Dermis microvascular lymphatic vessel endothelial cell (primary cell): ENCODE data around the gene ASMT. TPM values are rescaled to one million over a fixed set of nuclear protein-coding genes. Genes with fewer than 3 reads are reported as not detected.
"Not testable (repeated sequence)": the region's sequence is repeated elsewhere in the genome, so short reads cannot be mapped to it uniquely, and the experiment has no call there.

Source experiments
- DNase-seq, 2 donors: peaks; one replicate each; pipeline versions ENCODE4 v3.0.0 to v3.0.0-alpha.2; 2010; ENCODE audit warnings: low read depth in 2 of 2
- total RNA-seq: library from RNA; depleted of rRNA; stranded (reverse); fragments of >200 nt; gene quantifications from 2 replicates; pipeline ENCODE4 v1.2.1, GENCODE V29; 2014

The ASMT gene
- total RNA-seq, 1 donor from 2014 or later = not detected

DNA sequence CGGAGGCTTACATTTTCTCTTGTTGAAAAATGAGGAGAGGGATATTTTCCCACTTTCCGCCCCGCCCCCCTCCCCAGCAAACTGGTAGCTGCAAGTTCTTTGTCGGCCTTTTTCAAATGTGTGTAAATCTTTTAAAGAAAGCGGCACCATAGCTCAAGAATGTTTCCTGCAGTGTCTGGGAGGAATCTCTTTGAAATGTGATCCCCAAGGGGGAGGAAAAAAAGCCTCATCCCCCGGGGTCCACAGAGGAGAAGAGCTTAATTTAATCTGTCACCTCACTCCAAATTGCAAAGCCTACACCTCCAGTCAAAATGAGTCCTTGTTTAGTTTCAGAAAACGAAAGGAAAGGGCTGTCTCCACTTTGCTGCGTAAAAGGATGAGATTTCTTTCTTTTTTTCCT lies 34.8 kb downstream of the ASMT start:
- DNase-seq = no peak

DNA sequence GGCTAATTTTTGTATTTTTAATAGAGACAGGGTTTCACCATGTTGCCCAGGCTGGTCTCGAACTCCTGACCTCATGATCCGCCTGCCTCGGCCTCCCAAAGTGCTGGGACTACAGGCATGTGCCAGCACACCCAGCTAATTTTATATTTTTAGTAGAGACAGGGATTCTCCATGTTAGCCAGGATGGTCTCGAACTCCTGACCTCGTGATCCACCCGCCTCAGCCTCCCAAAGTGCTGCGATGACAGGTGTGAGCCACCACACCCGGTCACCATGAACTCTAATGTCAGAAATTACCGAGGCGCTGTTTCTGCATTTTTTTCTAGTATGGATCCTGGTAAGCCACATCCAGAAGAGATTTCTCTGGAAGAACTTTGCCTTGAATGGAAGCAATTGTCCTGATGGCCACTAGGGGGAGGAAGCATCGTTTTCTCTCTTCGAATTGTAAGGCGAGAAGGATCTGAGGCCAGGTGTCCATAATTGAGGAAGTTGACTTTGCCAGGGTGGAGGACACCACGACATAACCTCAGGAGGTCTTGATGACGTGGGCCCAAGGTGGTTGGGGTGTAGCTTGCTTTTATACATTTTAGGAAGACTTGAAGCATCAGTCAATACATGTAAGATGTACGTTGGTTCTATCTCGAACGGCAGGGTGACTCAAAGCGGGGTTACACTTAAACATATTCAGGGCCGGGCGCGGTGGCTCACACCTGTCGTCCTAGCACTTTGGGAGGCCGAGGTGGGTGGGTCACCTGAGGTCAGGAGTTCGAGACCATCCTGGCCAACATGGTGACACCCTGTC lies 37.4 kb downstream of the ASMT start:
- peak; percentile 36 to 69 for DNase-seq

DNA sequence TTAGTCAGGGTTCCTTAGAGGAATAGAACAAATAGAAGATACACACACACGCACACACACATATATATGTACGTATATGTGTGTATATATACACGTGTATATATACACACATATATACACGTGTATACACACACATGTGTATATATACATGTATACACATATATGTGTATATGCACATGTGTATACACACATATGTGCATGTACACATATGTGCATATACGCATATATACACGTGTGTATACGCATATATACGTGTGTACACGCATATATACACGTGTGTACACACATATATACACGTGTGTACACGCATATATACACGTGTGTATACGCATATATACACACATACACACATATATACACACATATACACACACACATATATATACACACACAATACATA lies 41.5 kb downstream of the ASMT start:
- no peak for DNase-seq

DNA sequence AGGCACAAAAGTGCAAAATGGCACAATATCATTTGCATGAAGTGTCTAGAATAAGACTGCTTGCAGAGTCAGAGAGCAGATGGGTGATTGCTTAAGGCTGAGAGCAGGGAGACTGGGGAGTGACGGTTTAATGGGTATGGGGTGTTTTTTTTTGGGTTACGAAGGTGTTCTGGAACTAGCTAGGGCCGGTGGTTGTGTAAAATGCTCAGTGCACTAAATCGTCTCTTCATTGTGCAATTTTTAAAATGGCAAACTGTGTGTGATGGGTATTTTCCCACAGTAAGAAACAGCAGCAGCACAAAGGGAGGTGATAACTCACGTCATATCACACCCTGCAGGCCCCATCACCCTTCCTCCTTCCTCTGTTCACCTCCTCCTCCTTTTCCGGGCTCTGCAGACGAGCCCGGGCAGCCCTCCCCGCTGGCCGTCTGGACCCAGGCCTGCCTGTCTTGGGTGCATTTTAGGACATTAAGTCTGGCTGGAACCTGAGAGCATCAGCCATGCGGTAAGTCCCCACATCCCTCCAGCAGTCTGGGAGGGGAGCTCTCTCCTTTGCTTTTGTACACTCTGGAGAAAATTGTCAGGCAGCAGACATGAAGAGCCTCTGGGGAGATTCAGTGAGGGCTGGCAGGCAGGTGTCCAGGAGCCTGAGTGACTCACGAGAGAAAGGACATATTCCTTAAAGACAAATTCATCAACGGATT lies 42.7 kb downstream of the ASMT start:
- DNase-seq = peak in 1 of 2 donors; percentile 81

DNA sequence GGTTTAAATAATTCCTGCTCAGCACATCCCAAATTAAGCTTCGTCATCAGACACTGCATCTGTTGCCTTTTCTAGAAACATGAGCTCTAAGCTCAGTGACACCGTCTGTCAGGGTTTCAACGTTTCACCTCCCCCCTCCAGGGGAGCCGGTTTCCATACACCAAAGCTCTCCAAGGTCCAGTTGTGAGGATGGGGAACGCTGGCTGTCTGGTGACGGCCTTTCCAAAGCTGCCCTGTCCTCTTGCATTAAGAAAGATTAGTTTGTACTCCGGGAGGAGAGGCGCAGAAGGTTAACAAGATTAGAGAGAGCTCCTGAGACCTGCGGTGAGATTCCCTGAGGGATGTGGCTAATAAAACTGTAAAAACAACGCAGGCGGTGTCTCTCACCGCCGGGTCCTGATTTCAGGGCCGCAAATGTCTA lies 43.2 kb downstream of the ASMT start:
- DNase-seq = no peak

DNA sequence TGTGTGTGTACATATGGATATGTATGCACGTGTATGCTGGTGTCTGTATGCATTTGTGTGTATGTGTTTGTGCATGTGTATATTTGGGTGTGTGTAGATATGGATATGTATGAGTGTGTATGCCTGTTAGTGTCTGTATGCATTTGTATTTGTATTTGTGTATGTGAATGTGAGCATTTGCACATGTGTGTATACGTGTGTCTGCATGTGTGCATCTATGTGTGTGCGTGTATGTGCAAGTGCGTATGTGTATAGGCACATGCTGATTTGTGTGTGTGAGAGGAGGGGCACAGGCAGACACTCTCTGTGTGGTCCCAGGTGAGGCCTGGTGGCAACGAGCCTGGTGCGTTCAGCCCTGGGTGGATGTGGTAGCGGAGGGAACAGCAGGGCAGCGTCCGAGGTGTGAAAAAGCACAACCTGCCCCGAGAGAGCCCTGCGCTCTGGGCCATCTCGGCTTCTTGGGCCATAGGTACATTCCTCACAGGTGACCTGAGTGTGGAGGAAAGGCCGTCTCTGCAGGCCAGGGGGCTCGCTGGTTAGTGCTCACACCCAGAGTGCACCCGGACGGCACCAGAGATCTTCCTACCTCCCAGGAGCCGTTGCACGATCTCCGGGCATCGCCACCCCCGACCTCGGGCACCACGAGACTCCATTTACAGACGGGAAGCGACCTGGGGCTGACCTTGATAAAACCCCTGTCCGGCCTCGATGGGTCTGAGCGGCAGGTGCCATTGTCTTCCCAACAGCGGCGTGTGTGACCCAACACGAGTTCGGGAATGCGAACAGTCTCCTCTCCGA lies 45.0 kb downstream of the ASMT start:
- DNase-seq = no peak

DNA sequence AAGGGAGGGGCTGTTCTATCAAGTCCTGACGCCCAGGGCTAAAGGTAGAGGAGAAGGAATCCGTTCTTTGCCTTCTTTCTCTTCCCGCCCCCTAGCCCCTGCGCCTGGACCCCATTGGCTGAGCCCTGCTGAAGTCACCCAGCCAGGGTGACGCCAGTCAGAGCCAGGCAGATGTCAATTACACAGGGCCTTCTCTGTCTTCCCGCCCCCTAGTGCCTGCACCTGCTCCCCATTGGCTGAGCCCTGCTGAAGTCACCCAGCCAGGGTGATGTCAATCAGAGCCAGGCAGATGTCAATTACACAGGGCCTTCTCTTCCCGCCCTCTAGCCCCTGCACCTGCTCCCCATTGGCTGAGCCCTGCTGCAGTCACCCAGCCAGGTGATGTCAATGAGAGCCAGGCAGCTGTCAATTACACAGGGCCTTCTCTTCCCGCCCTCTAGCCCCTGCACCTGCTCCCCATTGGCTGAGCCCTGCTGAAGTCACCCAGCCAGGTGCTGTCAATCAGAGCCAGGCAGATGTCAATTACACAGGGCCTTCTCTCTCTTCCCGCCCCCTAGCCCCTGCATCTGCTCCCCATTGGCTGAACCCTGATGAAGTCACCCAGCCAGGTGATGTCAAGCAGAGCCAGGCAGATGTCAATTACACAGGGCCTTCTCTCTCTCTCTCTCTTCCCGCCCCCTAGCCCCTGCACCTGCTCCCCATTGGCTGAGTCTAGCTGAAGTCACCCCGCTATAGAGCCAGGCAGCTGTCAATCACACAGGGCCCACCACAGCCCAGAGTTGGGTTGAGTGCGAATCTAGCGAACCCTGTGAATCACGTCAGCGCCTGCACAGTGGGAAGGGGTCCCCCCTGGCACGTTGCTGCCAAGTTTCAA lies 46.4 kb downstream of the ASMT start:
- no peak for DNase-seq

DNA sequence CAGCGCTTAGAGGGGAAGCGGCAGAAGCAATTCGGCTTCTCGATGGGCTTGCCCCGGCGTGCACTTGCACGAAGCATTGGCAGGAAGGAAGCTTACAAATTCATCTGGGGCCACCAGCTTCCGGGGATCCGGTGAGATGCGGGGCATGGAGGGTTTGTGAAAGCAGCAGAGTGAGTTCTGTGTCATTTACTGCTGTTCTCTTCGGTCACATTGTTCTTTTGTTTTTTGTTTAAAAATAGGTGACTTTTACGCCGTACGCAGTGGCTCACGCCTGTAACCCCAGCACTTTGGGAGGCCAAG lies 47.0 kb downstream of the ASMT start:
- DNase-seq = no peak

DNA sequence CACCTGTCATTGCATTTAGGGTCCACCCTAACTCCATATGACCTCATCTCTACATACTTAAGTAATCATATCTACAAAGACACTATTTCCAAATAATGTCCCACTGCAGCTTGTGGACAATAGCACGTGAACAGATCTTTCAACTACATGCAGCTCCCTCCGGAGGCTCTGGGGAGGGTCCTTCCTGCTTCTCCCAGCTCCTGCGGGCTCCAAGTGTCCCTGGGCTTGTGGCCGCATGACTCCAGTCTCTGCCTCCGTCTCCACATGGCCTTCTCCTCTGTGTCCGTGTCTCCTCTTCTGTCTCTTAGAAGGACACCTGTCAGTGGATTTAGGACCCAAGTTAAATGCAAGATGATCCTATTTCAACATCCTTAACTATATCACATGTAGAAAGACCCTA lies 52.7 kb downstream of the ASMT start:
- no peak for DNase-seq

DNA sequence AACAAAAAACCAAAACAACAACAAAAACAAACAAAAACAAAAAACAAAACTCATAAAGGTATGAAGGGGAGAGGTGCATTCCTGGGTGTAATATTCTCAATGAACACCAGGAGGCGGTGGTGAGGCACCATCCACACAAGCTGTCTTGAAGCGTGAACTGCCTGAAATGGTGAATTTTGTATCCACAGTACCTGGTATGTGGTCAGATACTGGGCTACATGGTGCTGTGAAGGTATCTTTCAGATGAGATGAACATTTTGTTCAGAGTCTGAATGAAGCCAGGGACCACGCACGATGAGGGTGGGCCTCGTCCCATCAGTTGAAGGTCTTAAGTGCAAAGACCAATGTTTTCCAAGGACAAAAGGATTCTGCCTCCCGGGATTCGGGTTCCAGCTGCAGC lies 58.5 kb downstream of the ASMT start:
- peak in 1 of 2 donors; percentile 49 for DNase-seq

DNA sequence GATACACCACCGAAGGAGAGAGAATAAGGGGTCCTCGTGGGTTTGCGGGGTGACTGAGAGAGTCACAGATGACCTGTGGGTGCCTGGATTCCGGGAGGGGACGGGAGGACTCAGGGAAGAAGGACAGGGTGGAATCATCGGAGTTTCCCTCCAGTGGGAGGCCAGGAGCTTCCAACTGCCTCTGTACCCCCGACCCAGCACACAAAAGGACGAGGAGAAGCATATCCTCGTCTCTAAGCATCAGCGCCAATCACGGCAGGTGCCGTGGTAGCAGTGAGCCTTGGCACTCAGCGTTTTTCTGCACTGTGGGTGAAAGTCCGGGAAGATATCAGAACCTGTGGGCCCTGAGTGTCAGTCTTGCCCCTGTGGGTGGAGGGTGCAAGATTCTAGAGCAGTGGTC lies 62.0 kb downstream of the ASMT start:
- DNase-seq = no peak

DNA sequence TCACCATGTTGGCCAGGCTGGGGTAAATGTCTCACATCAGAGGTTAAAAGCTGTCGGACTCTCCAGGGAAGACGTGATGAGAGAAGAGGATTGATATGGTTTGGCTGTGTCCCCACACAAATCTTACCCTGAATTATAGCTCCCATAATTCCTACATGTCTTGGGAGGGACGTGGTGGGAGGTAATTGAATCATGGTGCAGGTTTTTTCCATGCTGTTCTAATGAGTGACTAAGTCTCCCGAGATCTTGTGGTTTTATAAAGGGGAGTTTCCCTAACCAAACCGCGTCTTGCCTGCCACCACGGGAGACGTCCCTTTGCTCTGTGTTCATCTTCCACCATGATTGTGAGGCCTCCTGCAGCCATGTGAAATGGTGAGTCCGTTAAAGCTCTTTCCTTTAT lies 64.4 kb downstream of the ASMT start:
- no peak for DNase-seq

DNA sequence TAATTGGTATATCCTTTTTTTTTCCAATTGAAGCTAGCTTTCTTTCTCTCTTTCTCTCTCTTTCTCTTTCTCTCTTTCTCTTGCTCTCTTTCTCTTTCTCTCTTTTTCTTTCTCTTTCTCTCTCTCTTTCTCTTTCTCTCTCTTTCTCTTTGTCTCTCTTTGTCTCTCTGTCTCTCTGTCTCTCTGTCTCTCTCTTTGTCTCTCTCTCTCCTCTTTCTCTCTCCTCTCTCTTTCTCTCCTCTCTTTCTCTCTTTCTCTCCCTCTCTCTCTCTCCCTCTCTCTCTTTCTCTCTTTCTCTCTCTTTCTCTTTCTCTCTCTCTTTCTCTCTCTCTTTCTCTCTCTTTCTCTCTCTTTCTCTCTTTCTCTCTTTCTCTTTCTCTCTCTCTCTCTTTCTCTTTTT lies 66.6 kb downstream of the ASMT start:
- no peak for DNase-seq

DNA sequence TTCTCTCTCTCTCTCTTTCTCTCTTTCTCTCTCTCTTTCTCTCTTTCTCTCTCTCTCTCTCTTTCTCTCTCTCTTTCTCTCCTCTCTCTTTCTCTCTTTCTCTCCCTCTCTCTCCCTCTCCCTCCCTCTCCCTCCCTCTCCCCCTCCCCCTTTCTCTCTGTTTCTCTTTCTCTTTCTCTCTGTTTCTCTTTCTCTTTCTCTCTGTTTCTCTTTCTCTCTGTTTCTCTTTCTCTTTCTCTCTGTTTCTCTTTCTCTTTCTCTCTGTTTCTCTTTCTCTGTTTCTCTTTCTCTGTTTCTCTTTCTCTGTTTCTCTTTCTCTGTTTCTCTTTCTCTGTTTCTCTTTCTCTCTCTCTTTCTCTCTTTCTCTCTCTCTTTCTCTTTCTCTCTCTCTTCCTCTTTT lies 67.0 kb downstream of the ASMT start:
- DNase-seq = not testable (repeated sequence)

DNA sequence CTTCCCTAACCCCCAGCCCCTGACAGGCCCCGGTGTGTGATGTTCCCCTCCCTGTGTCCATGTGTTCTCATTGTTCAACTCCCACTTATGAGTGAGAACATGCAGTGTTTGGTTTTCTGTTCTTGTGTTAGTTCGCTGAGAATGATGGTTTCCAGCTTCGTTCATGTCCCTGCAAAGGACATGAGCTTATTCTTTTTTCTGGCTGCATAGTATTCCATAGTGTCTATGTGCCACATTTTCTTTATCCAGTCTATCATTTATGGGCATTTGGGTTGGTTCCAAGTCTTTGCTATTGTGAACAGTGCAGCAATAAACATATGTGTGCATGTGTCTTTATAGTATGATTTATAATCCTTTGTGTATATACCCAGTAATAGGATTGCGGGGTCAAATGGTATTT lies 67.6 kb downstream of the ASMT start:
- not testable (repeated sequence) for DNase-seq

DNA sequence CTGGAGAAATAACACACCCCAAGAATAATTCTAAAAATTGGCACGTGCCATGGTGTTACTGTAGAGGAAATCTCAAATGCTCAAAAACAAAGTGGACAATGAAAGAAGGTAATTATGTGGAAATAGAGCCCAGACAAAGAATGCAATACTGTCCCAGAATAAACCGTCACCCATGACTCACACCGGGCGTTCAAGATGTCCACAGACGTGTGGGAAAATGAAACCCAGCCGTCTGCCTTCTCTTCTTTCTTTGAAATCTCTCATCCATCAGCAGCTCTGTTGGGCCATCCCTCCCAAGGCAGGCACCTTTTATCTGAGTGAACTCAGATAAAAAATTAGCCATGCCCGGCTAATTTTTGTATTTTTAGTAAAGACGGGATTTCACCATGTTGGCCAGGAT lies 70.0 kb downstream of the ASMT start:
- not testable (repeated sequence) for DNase-seq

DNA sequence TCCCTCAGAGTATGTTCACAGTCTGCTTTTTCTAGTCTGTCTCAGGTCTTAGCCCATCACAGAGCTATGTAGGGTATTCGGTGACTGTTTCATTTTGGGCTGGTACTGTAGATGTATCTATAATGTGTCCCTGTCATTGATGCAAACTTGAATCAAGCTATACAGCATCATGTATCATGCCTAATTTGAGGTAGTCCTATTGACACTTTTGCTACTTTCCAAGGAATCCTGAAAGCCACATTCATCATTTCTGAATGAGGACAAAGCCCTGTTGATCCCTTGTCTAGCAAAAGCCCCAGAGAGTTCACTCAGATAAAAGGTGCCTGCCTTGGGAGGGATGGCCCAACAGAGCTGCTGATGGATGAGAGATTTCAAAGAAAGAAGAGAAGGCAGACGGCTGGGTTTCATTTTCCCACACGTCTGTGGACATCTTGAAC lies 70.6 kb downstream of the ASMT start:
- not testable (repeated sequence) for DNase-seq

DNA sequence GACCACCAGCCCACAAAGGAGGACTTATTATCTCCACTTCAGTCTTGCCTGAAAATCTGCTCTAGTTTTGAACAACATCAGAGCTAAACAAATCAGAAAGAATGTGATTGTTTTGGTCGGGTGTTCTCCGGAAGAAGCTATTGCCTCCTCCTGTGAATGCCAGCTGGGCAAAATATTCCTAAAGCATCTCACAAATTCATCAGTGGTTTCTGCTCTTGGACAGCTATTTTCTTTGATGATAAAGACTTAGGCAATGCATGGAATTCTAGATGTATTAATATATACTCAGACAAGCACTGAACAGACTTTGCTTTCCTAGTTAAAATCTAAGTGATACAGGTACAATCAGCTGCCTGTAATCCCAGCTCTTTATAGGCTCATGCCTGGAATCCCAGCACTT lies 71.8 kb downstream of the ASMT start:
- DNase-seq = no peak
